NB4 (cell line): ENCODE measurements around the gene SPAG9.

ENCODE experiments used
- DNase-seq: peaks from one replicate; pipeline ENCODE4 v3.0.0; 2010; ENCODE audit warnings: low read depth
- H3K4me3 ChIP-seq: one replicate; pipeline ENCODE4 v1.5.1; 2011; ENCODE audit warnings: mild to moderate bottlenecking, low read depth, low read length, moderate library complexity
- MYC ChIP-seq: IDR thresholded peaks from 2 replicates; pipeline ENCODE4 v1.6.1; 2011; ENCODE audit warnings: low read depth, low read length
- POLR2A ChIP-seq: IDR thresholded peaks from 2 replicates; pipeline ENCODE4 v1.6.1; 2011; ENCODE audit warnings: mild to moderate bottlenecking; ENCODE audit not compliant: insufficient read length; ENCODE audit errors: extremely low read depth
- TF ChIP-seq, protein P1 (sequence below): IDR thresholded peaks from 2 replicates; pipeline ENCODE4 v1.6.1; 2011; ENCODE audit warnings: low read depth, low read length
- TF ChIP-seq, protein P2 (sequence below): IDR thresholded peaks from one replicate; pipeline ENCODE4 v1.5.1; 2012; ENCODE audit warnings: low read depth, low read length

Gene SPAG9

DNA sequence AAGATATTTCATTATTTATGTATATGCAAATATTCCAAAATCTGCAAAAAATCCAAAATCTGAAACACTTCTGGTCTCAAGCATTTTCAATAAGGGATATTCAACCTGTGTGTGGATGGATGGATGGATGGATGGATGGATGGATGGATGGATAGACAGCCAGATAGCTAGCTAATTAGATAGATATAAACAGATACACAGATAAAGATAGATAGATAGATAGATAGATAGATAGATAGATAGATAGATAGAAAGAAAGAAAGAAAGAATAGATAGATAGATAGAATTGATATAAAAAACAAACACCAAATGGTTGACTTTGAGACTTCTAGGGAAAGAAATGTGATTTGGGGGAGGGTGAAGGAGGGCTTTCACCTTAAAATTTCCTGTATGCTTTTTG lies 139.4 kb downstream of the SPAG9 start:
- H3K4me3 ChIP-seq = no peak overlapping the region
- no peak for DNase-seq
- TF ChIP-seq, protein P1, sequence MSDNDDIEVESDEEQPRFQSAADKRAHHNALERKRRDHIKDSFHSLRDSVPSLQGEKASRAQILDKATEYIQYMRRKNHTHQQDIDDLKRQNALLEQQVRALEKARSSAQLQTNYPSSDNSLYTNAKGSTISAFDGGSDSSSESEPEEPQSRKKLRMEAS = no peak
- no peak for TF ChIP-seq MYC
- TF ChIP-seq, protein P2, sequence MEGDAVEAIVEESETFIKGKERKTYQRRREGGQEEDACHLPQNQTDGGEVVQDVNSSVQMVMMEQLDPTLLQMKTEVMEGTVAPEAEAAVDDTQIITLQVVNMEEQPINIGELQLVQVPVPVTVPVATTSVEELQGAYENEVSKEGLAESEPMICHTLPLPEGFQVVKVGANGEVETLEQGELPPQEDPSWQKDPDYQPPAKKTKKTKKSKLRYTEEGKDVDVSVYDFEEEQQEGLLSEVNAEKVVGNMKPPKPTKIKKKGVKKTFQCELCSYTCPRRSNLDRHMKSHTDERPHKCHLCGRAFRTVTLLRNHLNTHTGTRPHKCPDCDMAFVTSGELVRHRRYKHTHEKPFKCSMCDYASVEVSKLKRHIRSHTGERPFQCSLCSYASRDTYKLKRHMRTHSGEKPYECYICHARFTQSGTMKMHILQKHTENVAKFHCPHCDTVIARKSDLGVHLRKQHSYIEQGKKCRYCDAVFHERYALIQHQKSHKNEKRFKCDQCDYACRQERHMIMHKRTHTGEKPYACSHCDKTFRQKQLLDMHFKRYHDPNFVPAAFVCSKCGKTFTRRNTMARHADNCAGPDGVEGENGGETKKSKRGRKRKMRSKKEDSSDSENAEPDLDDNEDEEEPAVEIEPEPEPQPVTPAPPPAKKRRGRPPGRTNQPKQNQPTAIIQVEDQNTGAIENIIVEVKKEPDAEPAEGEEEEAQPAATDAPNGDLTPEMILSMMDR = no peak
- no peak for TF ChIP-seq POLR2A

DNA sequence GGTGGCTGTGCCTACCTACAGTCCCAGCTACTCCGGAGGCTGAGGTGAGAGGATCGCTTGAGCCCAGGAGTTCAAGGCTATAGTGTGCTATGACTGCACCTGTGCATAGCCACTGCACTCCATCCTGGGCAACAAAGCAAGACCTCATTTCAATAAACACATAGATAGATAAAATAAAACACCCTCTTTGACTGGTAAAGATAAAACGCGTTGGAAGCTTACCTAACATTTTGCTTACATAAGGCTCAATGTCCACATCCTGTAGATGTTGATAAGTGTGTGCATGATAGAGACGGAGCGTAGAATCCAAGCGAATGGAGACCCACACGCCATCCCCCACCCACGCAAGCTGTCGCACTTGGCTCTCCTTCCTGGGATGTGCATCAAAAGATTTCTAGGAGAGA lies 141.1 kb downstream of the SPAG9 start:
- no peak for DNase-seq
- no peak overlapping the region for H3K4me3 ChIP-seq
- TF ChIP-seq, protein P2 = no peak
- no peak for TF ChIP-seq POLR2A
- TF ChIP-seq MYC = no peak
- TF ChIP-seq, protein P1 = no peak

DNA sequence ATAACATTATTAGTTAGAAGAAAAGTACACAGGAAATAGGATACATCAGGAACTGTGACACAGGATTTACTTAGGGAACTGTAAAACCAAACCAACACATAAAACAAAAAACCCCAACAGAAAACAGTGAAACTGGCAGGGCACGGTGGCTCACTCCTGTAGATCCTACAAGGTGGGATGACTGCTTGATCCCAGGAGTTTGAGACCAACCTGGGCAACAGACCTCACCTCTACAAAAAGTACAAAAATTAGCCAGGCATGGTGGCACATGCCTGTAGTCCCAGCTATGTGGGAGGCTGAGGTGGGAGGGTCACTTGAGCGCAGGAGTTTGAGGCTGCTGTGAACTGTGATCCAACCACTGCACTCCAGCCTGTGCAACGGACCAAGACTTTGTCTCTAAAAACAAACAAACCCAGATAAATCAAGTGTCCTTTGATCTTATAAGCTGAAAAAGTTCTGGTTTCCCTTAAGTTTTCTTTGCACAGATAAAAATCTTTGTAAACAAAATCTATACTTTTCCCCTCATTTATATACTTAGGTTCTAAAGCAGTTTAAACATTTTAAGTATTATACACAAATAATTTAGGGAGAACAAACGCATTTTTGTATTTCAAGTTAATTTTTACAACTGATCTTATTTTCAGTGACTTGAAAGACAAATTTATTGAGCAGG lies 143.0 kb downstream of the SPAG9 start:
- H3K4me3 ChIP-seq = no peak overlapping the region
- no peak for DNase-seq
- no peak for TF ChIP-seq MYC
- TF ChIP-seq, protein P1 = no peak
- no peak for TF ChIP-seq POLR2A
- TF ChIP-seq, protein P2 = no peak

DNA sequence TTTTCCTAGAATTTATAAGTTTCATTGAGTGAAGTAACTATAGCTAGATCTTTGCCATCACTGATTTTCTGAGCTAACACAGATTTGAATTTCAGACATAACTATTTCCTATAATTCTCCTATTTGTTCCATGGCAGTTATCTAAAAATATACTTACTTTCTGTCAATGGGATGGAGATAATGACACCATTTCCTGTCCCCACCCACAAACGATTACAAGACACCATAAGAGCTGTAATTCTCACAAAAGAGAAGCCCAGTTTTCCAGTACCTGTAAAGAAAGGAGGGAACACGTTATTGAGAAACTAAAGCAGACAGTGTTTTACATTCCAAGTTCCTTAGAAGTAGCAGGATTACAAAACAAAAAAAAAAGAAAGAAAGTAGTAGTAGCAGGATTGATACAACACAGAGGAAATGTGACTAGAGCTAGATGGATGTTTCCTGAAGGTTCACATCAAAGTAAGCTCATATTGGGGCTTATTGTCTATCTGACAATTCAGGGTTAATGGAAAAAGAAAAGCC lies 143.7 kb downstream of the SPAG9 start:
- peak; percentile 21 for DNase-seq
- TF ChIP-seq POLR2A = no peak
- TF ChIP-seq, protein P1 = no peak
- no peak for TF ChIP-seq MYC
- TF ChIP-seq, protein P2 = no peak
- no peak overlapping the region for H3K4me3 ChIP-seq

DNA sequence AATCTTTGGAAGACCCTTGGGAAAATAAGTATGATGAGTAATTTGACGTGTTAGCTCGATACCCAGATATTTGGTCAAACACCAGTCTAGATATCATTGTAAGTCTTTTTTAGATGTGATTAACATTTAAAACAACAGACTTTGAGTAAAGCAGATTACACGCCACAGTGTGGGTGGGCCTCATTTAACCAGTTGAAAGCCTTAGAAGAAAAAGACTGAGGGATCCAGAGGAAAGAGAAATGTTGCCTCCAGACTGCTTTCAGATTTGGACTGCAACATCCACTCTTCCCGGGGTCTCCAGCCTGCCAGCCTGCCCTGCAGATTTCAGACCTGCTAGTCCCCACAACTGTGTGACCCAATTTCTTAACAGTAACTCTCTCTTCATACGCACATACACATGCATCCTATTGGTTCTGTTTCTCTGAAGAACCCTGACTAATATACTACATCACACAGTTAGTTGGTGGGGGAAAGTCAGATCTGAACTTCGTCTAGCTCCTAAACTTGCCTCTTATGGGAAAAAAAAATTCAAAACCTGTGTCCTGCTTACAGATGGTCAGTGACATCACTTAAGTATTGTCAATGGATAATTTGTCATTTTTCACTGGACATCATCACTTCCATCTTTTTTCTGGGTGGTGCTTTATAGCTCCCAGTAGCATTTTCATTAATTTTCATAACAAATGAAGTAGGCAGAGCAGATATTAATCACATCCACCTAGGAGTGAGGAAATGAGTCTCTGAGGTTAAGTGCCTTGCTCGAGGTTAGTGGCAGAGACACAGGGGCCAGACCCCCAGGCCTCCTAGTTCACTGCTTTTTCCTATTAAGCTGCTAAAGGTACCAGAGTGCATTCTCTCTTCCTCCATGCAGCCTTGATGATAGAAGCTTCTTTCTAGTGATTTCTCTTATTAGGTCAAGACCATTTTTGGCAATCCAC lies 146.8 kb downstream of the SPAG9 start:
- DNase-seq = no peak
- TF ChIP-seq, protein P1 = no peak
- TF ChIP-seq POLR2A (no peak), MYC (no peak)
- TF ChIP-seq, protein P2 = no peak
- H3K4me3 ChIP-seq = no peak overlapping the region
